Caco-2 (cell line): Measurements from ENCODE around the gene LDLR. TPM values are rescaled to one million over a fixed set of nuclear protein-coding genes. Genes with fewer than 3 reads are reported as not detected.
"Not testable (repeated sequence)": the region's sequence is repeated elsewhere in the genome, so short reads cannot be mapped to it uniquely, and the experiment has no call there.

Source experiments
- BruUV-seq: library from RNA; stranded (reverse); fragments of 400-500 nt; replicated peaks from 2 replicates; lab custom pipeline; 2021; lab: Mats Ljungman, UMichigan
- CTCF ChIA-PET: fragments of 300-600 bp; sonication (Branson Sonifier 250); formaldehyde crosslinking; loops from one replicate; lab custom pipeline; 2022; ENCODE audit warnings: antibody characterized with exemption; lab: Charles Lee
- POLR2A ChIA-PET: fragments of 300-600 bp; sonication (Branson Sonifier 250); formaldehyde crosslinking; loops from one replicate; lab custom pipeline; 2022; ENCODE audit warnings: antibody characterized with exemption; lab: Charles Lee
- DNase-seq, 2 experiments: peaks; one replicate each; pipeline versions ENCODE4 v3.0.0 to v3.0.0-alpha.2; 2020 to 2022
- H3K27me3 ChIP-seq: replicated peaks from 2 replicates; pipeline ENCODE4 v1.6.0; 2011; ENCODE audit warnings: low read length; ENCODE audit not compliant: control insufficient read depth, insufficient read depth
- H3K36me3 ChIP-seq: 2 replicates; pipeline ENCODE4 v1.5.1; 2011; ENCODE audit warnings: low read length; ENCODE audit not compliant: control insufficient read depth, insufficient read depth
- H3K4me1 ChIP-seq: fragments of 250-450 bp; sonication (Bioruptor Pico); 2 replicates; pipeline ENCODE4 v1.5.1; 2020; ENCODE audit warnings: mild to moderate bottlenecking
- H3K4me3 ChIP-seq: 2 replicates; pipeline ENCODE4 v1.5.1; 2011; ENCODE audit warnings: low read depth, mild to moderate bottlenecking, control low read depth, low read length
- H3K9me3 ChIP-seq: fragments of 250-450 bp; sonication (Bioruptor Pico); 2 replicates; pipeline ENCODE4 v1.5.1; 2020; ENCODE audit warnings: mild to moderate bottlenecking, moderate library complexity
- H3K27ac Mint-ChIP-seq: one replicate; pipeline ENCODE4 v1.8.0; 2022; ENCODE audit warnings: mixed read lengths; ENCODE audit not compliant: unreplicated experiment
- H3K27me3 Mint-ChIP-seq: one replicate; pipeline ENCODE4 v1.8.0; 2022; ENCODE audit warnings: mixed read lengths; ENCODE audit not compliant: insufficient read depth, unreplicated experiment
- H3K36me3 Mint-ChIP-seq: one replicate; pipeline ENCODE4 v1.8.0; 2022; ENCODE audit warnings: mild to moderate bottlenecking, mixed read lengths; ENCODE audit not compliant: insufficient read depth, unreplicated experiment
- H3K4me1 Mint-ChIP-seq: one replicate; pipeline ENCODE4 v1.8.0; 2022; ENCODE audit warnings: low read depth, mixed read lengths; ENCODE audit not compliant: unreplicated experiment
- H3K4me3 Mint-ChIP-seq: one replicate; pipeline ENCODE4 v1.8.0; 2022; ENCODE audit warnings: mild to moderate bottlenecking, moderate library complexity, mixed read lengths; ENCODE audit not compliant: unreplicated experiment
- H3K9me3 Mint-ChIP-seq: one replicate; pipeline ENCODE4 v1.8.0; 2022; ENCODE audit warnings: mixed read lengths; ENCODE audit not compliant: unreplicated experiment
- CTCF ChIP-seq, 2 experiments: fragments of 200-600 bp in 1 of 2; IDR thresholded peaks; 1 replicate in 1 of 2; 2 replicates in 1 of 2; pipeline versions ENCODE4 v1.5.1 to v1.8.0; 2011 to 2022; ENCODE audit warnings: antibody characterized with exemption in 1 of 2, control low read depth in 1 of 2, inconsistent platforms in 1 of 2, low read depth in 1 of 2, low read length in 1 of 2, mild to moderate bottlenecking in 1 of 2, moderate library complexity in 1 of 2; ENCODE audit not compliant: insufficient read depth in 1 of 2, severe bottlenecking in 1 of 2, unreplicated experiment in 1 of 2
- intact Hi-C: fragments of 100-400 bp; cut with micrococcal nuclease; formaldehyde crosslinking; loops from one replicate; pipeline ENCODE4 v1.10.0; 2022; ENCODE audit not compliant: unreplicated experiment
- total RNA-seq: library from RNA; stranded (reverse); gene quantifications from 2 replicates; pipeline ENCODE4 v1.2.3, GENCODE V29; 2022

The LDLR gene
- total RNA-seq, 1 experiment from 2014 or later, result 68.9 TPM

- Histone ChIP-seq H3K4me1 (peaks cover 2% of the 10 kb centered on the region; the same call in 1 of the 2 replicates), H3K36me3 (peaks cover 12% of the 10 kb centered on the region), H3K4me3 (no peak overlapping the region), H3K27me3 (no peaks in the 10 kb centered on the region), H3K9me3 (no peaks in the 10 kb centered on the region)
- peaks cover 96% of the 10 kb centered on the region for H3K36me3 Mint-ChIP-seq
- intact Hi-C loops, result no loop called here
- ChIA-PET CTCF (interaction anchor here (0.7 kb wide), 1 partner anchor 54 kb away, joined by 6 read pairs; no protein-coding TSS in a partner anchor), POLR2A (no interaction called here)
- TF ChIP-seq CTCF (IDR thresholded peaks at IDR 0.05; ENCODE audit: insufficient read depth in 1 of 2, low read depth in 1 of 2, low read length in 1 of 2, severe bottlenecking in 1 of 2, unreplicated experiment in 1 of 2), result no peak
- H3K27me3 Mint-ChIP-seq, result no peaks in the 10 kb centered on the region
- H3K4me3 Mint-ChIP-seq, result no peak overlapping the region
- H3K27ac Mint-ChIP-seq, result no peak overlapping the region
- no peaks in the 10 kb centered on the region for H3K9me3 Mint-ChIP-seq
- DNase-seq, result no peak
- no TSS peak for BruUV-seq
- no peaks in the 10 kb centered on the region for H3K4me1 Mint-ChIP-seq
Observed at GRCh38 chr19:11101057-11101456, 11.8 kb downstream of the LDLR start.

- no peaks in the 10 kb centered on the region for H3K27me3 Mint-ChIP-seq
- ChIA-PET POLR2A (no interaction called here), CTCF (no interaction called here)
- no peak for TF ChIP-seq CTCF (IDR thresholded peaks at IDR 0.05; ENCODE audit: insufficient read depth in 1 of 2, low read depth in 1 of 2, low read length in 1 of 2, severe bottlenecking in 1 of 2, unreplicated experiment in 1 of 2)
- H3K4me3 Mint-ChIP-seq, result no peak overlapping the region
- intact Hi-C loops, result no loop called here
- Histone ChIP-seq H3K4me1 (no peaks in the 10 kb centered on the region), H3K4me3 (no peak overlapping the region), H3K9me3 (no peaks in the 10 kb centered on the region), H3K27me3 (no peaks in the 10 kb centered on the region), H3K36me3 (peaks cover 13% of the 10 kb centered on the region)
- no peaks in the 10 kb centered on the region for H3K9me3 Mint-ChIP-seq
- H3K4me1 Mint-ChIP-seq, result no peaks in the 10 kb centered on the region
- DNase-seq, result no peak
- BruUV-seq, result no TSS peak
- H3K27ac Mint-ChIP-seq, result peak overlapping the region; percentile 39
- H3K36me3 Mint-ChIP-seq, result peaks cover 98% of the 10 kb centered on the region
Observed at GRCh38 chr19:11102944-11103343, 13.7 kb downstream of the LDLR start.

- Mint-ChIP-seq H3K36me3 (peaks cover 100% of the 10 kb centered on the region), H3K27ac (peak overlapping the region; percentile 39)
- CTCF ChIA-PET, H3K4me3 Mint-ChIP-seq, H3K27me3 ChIP-seq, H3K9me3 ChIP-seq, H3K4me1 ChIP-seq, intact Hi-C loops, DNase-seq, H3K4me3 ChIP-seq, H3K9me3 Mint-ChIP-seq, H3K27me3 Mint-ChIP-seq, BruUV-seq, H3K4me1 Mint-ChIP-seq, POLR2A ChIA-PET: not testable (repeated sequence)
- peaks cover 16% of the 10 kb centered on the region for H3K36me3 ChIP-seq
Observed at GRCh38 chr19:11103667-11104066, 14.4 kb downstream of the LDLR start.
